Mucosa of descending colon (tissue), 3 donors: ENCODE results near the gene NCAPG2. TPM values are rescaled to one million over a fixed set of nuclear protein-coding genes. Genes with fewer than 3 reads are reported as not detected.
"Not testable (repeated sequence)": the region's sequence is repeated elsewhere in the genome, so short reads cannot be mapped to it uniquely, and the experiment has no call there.

Experiments
- ATAC-seq: fragments of 200-7000 bp; cut with Tn5 transposase; one replicate; pipeline ENCODE4 v1.9.1; 2020; ENCODE audit warnings: mild to moderate bottlenecking, moderate library complexity
- DNase-seq, 3 donors: peaks; one replicate each; pipeline ENCODE4 v3.0.0-alpha.2; 2020
- H3K36me3 ChIP-seq: fragments of 200-600 bp; one replicate; pipeline ENCODE4 v1.8.0; 2021; ENCODE audit warnings: low read depth, mild to moderate bottlenecking
- H3K4me1 ChIP-seq: fragments of 200-600 bp; one replicate; pipeline ENCODE4 v1.8.0; 2021; ENCODE audit warnings: low read depth, mild to moderate bottlenecking
- H3K4me3 ChIP-seq: fragments of 200-600 bp; one replicate; pipeline ENCODE4 v1.8.0; 2021; ENCODE audit warnings: mild to moderate bottlenecking
- H3K9me3 ChIP-seq: fragments of 200-600 bp; one replicate; pipeline ENCODE4 v1.8.0; 2021; ENCODE audit warnings: mild to moderate bottlenecking
- intact Hi-C, 2 donors: fragments of 100-400 bp; cut with DNase I in 1 of 2; cut with micrococcal nuclease in 1 of 2; formaldehyde crosslinking; loops; one replicate each; pipeline versions ENCODE4 v1.11.0 to v1.11.1; 2022; cut with DNase I, micrococcal nuclease
- total RNA-seq, 3 donors: library from RNA; stranded (reverse); fragmentation: NEBNext Ultra II Directional in 2 of 3; extraction: Animal tissue kit (Norgen Biotek cat#: 25700) in 2 of 3; gene quantifications; one replicate each; pipeline versions ENCODE4 v1.2.1 to v1.2.4, GENCODE V29; 2021 to 2023
- TF ChIP-seq, protein P1 (sequence below): fragments of 200-600 bp; IDR thresholded peaks from one replicate; pipeline ENCODE4 v1.8.0; 2022; ENCODE audit warnings: antibody characterized with exemption, mild to moderate bottlenecking
- donor health status: DM: no; HTN: no; CAD: no; lungs with moderate emphysema.
- donor health status: DM: no; HTN: no; CAD: no.
- donor health status: DM: no; HTN: yes; CAD: no.

NCAPG2 gene
- total RNA-seq, 3 donors from 2014 or later: 8.1 to 25.0 (median 8.9) TPM

DNA sequence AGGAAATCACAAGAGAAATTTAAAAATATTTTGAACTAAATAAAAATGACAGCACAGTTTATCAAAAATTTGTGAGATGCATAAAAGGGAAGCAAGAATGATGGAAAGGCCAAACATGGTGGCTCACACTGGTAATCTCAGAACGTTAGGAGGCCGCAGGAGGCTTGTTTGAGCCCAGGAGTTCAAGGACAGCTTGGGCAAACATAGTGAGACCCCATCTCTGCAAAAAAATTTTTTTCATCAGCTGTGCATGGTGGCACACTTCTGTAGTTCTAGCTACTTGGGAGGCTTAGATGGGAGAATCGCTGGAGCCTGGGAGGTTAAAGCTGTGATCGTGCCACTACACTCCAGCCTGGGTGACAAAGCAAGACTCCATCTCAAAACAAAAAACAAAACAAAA, 62.5 kb downstream of the NCAPG2 start:
- TF ChIP-seq, protein P1, sequence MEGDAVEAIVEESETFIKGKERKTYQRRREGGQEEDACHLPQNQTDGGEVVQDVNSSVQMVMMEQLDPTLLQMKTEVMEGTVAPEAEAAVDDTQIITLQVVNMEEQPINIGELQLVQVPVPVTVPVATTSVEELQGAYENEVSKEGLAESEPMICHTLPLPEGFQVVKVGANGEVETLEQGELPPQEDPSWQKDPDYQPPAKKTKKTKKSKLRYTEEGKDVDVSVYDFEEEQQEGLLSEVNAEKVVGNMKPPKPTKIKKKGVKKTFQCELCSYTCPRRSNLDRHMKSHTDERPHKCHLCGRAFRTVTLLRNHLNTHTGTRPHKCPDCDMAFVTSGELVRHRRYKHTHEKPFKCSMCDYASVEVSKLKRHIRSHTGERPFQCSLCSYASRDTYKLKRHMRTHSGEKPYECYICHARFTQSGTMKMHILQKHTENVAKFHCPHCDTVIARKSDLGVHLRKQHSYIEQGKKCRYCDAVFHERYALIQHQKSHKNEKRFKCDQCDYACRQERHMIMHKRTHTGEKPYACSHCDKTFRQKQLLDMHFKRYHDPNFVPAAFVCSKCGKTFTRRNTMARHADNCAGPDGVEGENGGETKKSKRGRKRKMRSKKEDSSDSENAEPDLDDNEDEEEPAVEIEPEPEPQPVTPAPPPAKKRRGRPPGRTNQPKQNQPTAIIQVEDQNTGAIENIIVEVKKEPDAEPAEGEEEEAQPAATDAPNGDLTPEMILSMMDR: no peak

GRCh38 chr7:158638001-158638400, 66.6 kb downstream of the NCAPG2 start:
- no peak for ATAC-seq
- intact Hi-C loops: no loop called here

More for the DNA sequence above, 62.5 kb downstream of the NCAPG2 start:
- DNase-seq (no peak), ATAC-seq (no peak)
- Histone ChIP-seq H3K4me3 (no peak overlapping the region), H3K36me3 (no peaks in the 10 kb centered on the region), H3K9me3 (no peaks in the 10 kb centered on the region), H3K4me1 (no peaks in the 10 kb centered on the region)
- intact Hi-C loops: no loop called here

DNA sequence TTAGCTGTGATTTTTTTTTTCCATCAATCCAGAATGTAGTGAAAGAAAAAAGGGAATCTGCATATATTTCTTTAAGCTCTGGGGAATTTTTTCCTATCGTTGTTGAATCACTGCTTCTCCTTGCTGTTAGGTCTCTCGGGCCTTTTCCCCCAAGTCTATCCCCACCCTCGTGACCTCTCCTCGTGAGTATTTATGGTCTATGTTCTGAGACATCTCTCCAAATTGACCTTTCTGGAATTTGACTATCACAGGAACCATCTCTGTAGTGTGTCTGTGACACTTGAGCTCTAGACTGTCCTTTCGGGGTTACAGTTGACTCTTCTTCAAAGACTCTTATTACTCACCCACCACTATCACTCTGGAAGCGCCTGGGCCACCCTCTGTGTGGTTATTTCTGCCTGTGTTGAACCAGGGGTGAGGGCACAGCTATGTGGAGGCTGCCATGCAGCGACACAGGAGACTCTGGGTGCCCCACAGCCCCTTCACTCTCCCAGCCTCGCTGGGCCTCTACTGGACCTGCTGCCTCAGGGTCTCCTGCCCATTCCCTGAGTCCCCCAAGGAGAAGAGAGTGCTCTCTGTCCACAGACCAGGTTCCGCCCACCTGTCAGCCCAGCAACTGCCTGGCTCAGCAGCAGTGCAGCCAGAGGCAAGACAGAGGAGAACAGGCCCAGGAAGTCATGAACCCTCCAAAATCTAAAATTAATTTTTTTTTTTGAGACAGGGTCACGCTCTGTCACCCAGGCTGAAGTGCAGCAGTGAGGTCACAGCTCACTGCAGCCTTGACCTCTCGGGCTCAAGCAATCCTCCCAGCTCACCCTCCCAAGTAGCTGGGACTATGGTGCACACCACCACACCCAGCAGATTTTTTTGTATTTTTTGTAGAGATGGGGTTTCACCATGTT, 71.3 kb downstream of the NCAPG2 start:
- DNase-seq: no peak
- no peak overlapping the region for H3K4me3 ChIP-seq
- no peak for ATAC-seq
- TF ChIP-seq, protein P1: no peak
- intact Hi-C loops: no loop called here
- H3K36me3 ChIP-seq: no peaks in the 10 kb centered on the region
- H3K9me3 ChIP-seq: no peaks in the 10 kb centered on the region
- H3K4me1 ChIP-seq: no peaks in the 10 kb centered on the region

More at GRCh38 chr7:158638001-158638400, 66.6 kb downstream of the NCAPG2 start:
- TF ChIP-seq, protein P1: no peak
- Histone ChIP-seq H3K4me3 (no peak overlapping the region), H3K36me3 (no peaks in the 10 kb centered on the region), H3K4me1 (no peaks in the 10 kb centered on the region), H3K9me3 (no peaks in the 10 kb centered on the region)
- no peak for DNase-seq

DNA sequence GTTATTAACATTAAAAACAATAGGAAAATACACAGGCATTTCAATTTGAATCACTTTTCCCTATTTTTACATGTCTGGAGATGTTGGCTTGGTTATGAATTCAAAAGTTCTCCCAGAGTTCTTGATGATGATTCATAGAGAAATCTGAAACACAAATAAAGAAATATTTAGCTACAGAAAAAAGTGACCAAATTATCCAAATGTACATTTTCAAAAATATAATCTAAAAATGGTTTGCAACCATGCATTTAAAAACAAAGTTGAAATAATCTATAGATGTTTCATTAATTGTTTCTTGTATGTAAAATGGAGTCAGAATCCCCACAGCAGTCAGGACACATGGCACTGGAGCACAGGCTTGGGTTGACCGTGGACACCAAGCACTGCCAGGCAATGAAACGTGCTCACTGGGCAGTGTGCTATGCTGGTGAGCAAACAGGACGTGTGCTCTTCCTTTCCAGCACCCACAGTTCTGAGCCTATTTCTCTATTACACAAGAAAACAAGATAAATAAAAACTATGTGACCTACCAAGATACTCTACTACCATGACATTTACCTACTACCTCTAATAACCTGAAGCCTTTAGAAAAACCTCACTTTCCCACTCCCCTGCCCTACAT, 72.9 kb downstream of the NCAPG2 start:
- Histone ChIP-seq H3K4me3 (no peak overlapping the region), H3K36me3 (no peaks in the 10 kb centered on the region), H3K4me1 (no peaks in the 10 kb centered on the region), H3K9me3 (no peaks in the 10 kb centered on the region)
- TF ChIP-seq, protein P1: no peak
- ATAC-seq (no peak), DNase-seq (no peak)
- intact Hi-C loops: no loop called here

- ATAC-seq, H3K36me3 ChIP-seq, H3K4me3 ChIP-seq, intact Hi-C loops, H3K9me3 ChIP-seq, DNase-seq, H3K4me1 ChIP-seq: not testable (repeated sequence)
Measured at GRCh38 chr7:158626289-158626688, 78.3 kb downstream of the NCAPG2 start.

GRCh38 chr7:158623241-158623640, 81.4 kb downstream of the NCAPG2 start:
- no peaks in the 10 kb centered on the region for H3K4me1 ChIP-seq
- no peak for ATAC-seq
- H3K36me3 ChIP-seq: no peaks in the 10 kb centered on the region
- TF ChIP-seq, protein P1: no peak
- H3K9me3 ChIP-seq: no peaks in the 10 kb centered on the region
- DNase-seq: no peak
- intact Hi-C loops: no loop called here
- no peak overlapping the region for H3K4me3 ChIP-seq
